HepG2 (cell line): ENCODE data around the gene NBR1. TPM values are rescaled to one million over a fixed set of nuclear protein-coding genes. Genes with fewer than 3 reads are reported as not detected.

Source experiments
- ASH2L ChIP-seq: fragments of 300-600, 200-600 bp; sonication (generic); IDR thresholded peaks from 2 replicates; pipeline ENCODE4 v1.7.0; 2017; ENCODE audit warnings: low read depth, mild to moderate bottlenecking, moderate library complexity, mixed read lengths, low read length; ENCODE audit not compliant: insufficient read length
- CREB1 ChIP-seq, 2 experiments: fragments of 450-650 bp in 1 of 2; IDR thresholded peaks; 2 replicates each; pipeline ENCODE4 v1.6.1; 2016 to 2017; ENCODE audit warnings: control low read depth in 1 of 2, mild to moderate bottlenecking in 1 of 2, missing compliant biosample characterization in 1 of 2, missing genetic modification characterization in 1 of 2
- ELF3 ChIP-seq: IDR thresholded peaks from 2 replicates; pipeline ENCODE4 v1.6.1; 2016; ENCODE audit warnings: missing genetic modification reagents, missing compliant biosample characterization
- FOXK1 ChIP-seq: sonication (generic); formaldehyde crosslinking; IDR thresholded peaks from 2 replicates; pipeline ENCODE4 v1.4.0; 2020; ENCODE audit warnings: low read depth, missing genetic modification reagents, borderline replicate concordance
- TSC22D2 ChIP-seq: sonication (generic); formaldehyde crosslinking; IDR thresholded peaks from 2 replicates; pipeline ENCODE4 v1.5.1; 2020; ENCODE audit warnings: missing genetic modification reagents, mild to moderate bottlenecking, borderline replicate concordance
- ZNF30 ChIP-seq: sonication (generic); formaldehyde crosslinking; IDR thresholded peaks from 2 replicates; pipeline ENCODE4 v1.5.0; 2020; ENCODE audit warnings: mild to moderate bottlenecking, missing genetic modification reagents
- ZNF383 ChIP-seq: sonication (generic); formaldehyde crosslinking; IDR thresholded peaks from 2 replicates; pipeline ENCODE4 v1.4.0; 2020; ENCODE audit warnings: missing genetic modification reagents, mild to moderate bottlenecking, borderline replicate concordance
- polyA plus RNA-seq, 8 experiments: library from polyadenylated mRNA; depleted of rRNA in 3 of 8; stranded (reverse) in 7 of 8; unstranded in 1 of 8; fragments of >200 nt; fragmentation: Illumina TruSeq in 4 of 8; extraction: Trizol in 4 of 8; gene quantifications; 2 replicates each; pipeline versions ENCODE4 v1.2.1 to v1.2.3, GENCODE V29; 2011 to 2016; ENCODE audit warnings: low read depth in 4 of 8, missing spikeins in 1 of 8, mixed read lengths in 1 of 8; ENCODE audit not compliant: insufficient read depth in 1 of 8
- total RNA-seq, 5 experiments: library from RNA; depleted of rRNA; stranded (reverse); fragments of >200 nt; fragmentation: Illumina TruSeq; extraction: Trizol; gene quantifications; 2 replicates each; pipeline ENCODE4 v1.2.3, GENCODE V29; 2016; ENCODE audit warnings: low read depth in 1 of 5
- TF ChIP-seq, protein P1 (sequence below): sonication (generic); formaldehyde crosslinking; IDR thresholded peaks from 2 replicates; pipeline ENCODE4 v1.4.0; 2020; ENCODE audit warnings: missing genetic modification reagents, mild to moderate bottlenecking, borderline replicate concordance
- TF ChIP-seq, protein P2 (sequence below): IDR thresholded peaks from 2 replicates; pipeline ENCODE4 v1.6.1; 2012; ENCODE audit warnings: low read depth, low read length, improper control_type of control experiment
- TF ChIP-seq, protein P3 (sequence below): sonication (generic); formaldehyde crosslinking; IDR thresholded peaks from 2 replicates; pipeline ENCODE4 v1.5.1; 2020; ENCODE audit warnings: missing genetic modification reagents, mild to moderate bottlenecking, borderline replicate concordance
- TF ChIP-seq, protein P4 (sequence below): sonication (generic); formaldehyde crosslinking; IDR thresholded peaks from 2 replicates; pipeline ENCODE4 v1.5.0; 2020; ENCODE audit warnings: missing genetic modification reagents
- TF ChIP-seq, protein P5 (sequence below): sonication (generic); formaldehyde crosslinking; IDR thresholded peaks from 2 replicates; pipeline ENCODE4 v1.9.0; 2021; ENCODE audit warnings: missing genetic modification reagents, mild to moderate bottlenecking, borderline replicate concordance

Gene NBR1
- total and polyA plus RNA-seq, 2 of the 13 experiments (the other 11 are each of a cell fraction or from before 2014, with no cell fraction given) = 51.7 to 121 TPM

DNA sequence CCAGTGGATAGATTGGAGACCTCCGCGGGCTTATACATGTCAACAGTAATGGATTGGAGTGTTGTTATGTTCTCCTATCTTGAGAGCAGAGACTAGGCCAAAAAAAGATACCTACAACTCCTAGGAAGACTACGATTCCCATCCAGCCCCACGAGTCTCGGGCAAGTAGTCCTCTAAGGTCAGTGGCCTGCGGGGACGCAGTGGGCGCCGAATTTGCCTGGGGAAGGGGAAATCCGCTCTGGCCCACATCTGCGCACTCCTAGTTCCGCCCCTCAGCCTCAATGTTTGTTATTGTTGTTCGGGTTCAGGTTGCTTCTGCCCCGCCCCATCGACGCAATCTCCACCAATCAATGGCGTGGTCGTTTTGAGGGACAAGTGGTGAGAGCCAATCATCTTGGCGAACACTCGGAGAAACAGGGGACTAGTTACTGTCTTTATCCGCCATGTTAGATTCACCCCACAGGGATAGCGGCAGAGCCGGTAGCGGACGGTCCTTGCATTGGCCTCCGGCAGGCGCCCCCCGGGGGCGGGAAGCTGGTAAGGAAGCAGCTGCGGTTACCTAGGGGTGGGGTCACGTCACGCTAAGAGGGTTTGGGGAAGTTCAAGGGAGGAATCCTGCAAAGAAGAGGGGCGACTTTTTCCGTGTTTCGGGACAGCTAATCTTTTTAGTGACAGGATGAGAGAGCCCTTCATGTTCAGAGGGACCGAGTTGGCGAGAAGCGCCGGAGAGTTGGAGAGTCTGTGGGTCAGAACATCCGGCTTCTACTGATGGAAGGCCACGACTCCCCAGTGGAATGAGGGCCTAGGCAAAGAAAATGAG is at the start of gene NBR1 (continued):
- TF ChIP-seq, protein P1, sequence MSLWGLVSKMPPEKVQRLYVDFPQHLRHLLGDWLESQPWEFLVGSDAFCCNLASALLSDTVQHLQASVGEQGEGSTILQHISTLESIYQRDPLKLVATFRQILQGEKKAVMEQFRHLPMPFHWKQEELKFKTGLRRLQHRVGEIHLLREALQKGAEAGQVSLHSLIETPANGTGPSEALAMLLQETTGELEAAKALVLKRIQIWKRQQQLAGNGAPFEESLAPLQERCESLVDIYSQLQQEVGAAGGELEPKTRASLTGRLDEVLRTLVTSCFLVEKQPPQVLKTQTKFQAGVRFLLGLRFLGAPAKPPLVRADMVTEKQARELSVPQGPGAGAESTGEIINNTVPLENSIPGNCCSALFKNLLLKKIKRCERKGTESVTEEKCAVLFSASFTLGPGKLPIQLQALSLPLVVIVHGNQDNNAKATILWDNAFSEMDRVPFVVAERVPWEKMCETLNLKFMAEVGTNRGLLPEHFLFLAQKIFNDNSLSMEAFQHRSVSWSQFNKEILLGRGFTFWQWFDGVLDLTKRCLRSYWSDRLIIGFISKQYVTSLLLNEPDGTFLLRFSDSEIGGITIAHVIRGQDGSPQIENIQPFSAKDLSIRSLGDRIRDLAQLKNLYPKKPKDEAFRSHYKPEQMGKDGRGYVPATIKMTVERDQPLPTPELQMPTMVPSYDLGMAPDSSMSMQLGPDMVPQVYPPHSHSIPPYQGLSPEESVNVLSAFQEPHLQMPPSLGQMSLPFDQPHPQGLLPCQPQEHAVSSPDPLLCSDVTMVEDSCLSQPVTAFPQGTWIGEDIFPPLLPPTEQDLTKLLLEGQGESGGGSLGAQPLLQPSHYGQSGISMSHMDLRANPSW (CRISPR knock-in tag) = peak; percentile 75; the same call in 1 of the 2 replicates
- TF ChIP-seq ELF3 (peak; percentile 76), ZNF383 (CRISPR knock-in tag) (no peak), TSC22D2 (0 out of 2 replicates have a peak, but pooled peaks have one; percentile 69), ASH2L (peak; percentile 4), FOXK1 (CRISPR knock-in tag) (peak; percentile 98), CREB1 (IDR thresholded peaks at IDR 0.05) (peak; percentile 79), CREB1 (CRISPR knock-in tag; IDR thresholded peaks at IDR 0.05) (no peak; the same call in 1 of the 2 replicates), ZNF30 (CRISPR knock-in tag) (no peak)
- TF ChIP-seq, protein P2, sequence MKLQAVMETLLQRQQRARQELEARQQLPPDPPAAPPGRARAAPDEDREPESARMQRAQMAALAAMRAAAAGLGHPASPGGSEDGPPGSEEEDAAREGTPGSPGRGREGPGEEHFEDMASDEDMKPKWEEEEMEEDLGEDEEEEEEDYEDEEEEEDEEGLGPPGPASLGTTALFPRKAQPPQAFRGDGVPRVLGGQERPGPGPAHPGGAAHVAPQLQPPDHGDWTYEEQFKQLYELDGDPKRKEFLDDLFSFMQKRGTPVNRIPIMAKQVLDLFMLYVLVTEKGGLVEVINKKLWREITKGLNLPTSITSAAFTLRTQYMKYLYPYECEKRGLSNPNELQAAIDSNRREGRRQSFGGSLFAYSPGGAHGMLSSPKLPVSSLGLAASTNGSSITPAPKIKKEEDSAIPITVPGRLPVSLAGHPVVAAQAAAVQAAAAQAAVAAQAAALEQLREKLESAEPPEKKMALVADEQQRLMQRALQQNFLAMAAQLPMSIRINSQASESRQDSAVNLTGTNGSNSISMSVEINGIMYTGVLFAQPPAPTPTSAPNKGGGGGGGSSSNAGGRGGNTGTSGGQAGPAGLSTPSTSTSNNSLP = peak; percentile 74
- TF ChIP-seq, protein P3, sequence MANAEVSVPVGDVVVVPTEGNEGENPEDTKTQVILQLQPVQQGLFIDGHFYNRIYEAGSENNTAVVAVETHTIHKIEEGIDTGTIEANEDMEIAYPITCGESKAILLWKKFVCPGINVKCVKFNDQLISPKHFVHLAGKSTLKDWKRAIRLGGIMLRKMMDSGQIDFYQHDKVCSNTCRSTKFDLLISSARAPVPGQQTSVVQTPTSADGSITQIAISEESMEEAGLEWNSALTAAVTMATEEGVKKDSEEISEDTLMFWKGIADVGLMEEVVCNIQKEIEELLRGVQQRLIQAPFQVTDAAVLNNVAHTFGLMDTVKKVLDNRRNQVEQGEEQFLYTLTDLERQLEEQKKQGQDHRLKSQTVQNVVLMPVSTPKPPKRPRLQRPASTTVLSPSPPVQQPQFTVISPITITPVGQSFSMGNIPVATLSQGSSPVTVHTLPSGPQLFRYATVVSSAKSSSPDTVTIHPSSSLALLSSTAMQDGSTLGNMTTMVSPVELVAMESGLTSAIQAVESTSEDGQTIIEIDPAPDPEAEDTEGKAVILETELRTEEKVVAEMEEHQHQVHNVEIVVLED (CRISPR knock-in tag) = peak; percentile 56; the same call in 1 of the 2 replicates
- TF ChIP-seq, protein P4, sequence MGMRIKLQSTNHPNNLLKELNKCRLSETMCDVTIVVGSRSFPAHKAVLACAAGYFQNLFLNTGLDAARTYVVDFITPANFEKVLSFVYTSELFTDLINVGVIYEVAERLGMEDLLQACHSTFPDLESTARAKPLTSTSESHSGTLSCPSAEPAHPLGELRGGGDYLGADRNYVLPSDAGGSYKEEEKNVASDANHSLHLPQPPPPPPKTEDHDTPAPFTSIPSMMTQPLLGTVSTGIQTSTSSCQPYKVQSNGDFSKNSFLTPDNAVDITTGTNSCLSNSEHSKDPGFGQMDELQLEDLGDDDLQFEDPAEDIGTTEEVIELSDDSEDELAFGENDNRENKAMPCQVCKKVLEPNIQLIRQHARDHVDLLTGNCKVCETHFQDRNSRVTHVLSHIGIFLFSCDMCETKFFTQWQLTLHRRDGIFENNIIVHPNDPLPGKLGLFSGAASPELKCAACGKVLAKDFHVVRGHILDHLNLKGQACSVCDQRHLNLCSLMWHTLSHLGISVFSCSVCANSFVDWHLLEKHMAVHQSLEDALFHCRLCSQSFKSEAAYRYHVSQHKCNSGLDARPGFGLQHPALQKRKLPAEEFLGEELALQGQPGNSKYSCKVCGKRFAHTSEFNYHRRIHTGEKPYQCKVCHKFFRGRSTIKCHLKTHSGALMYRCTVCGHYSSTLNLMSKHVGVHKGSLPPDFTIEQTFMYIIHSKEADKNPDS (CRISPR knock-in tag) = peak; percentile 22; the same call in 1 of the 2 replicates
- TF ChIP-seq, protein P5, sequence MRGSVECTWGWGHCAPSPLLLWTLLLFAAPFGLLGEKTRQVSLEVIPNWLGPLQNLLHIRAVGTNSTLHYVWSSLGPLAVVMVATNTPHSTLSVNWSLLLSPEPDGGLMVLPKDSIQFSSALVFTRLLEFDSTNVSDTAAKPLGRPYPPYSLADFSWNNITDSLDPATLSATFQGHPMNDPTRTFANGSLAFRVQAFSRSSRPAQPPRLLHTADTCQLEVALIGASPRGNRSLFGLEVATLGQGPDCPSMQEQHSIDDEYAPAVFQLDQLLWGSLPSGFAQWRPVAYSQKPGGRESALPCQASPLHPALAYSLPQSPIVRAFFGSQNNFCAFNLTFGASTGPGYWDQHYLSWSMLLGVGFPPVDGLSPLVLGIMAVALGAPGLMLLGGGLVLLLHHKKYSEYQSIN (CRISPR knock-in tag) = peak; percentile 34; the same call in 1 of the 2 replicates
